ENCODE results near the gene PCDH1. TPM values are rescaled to one million over a fixed set of nuclear protein-coding genes. Genes with fewer than 3 reads are reported as not detected.

The PCDH1 gene
- total RNA-seq, 1 donor from 2014 or later = 66.6 TPM

GRCh38 chr5:141878711-141879425, 658 bp upstream of the PCDH1 start:
- peak; percentile 89 for DNase-seq
- ATAC-seq = peak; percentile 86
- H3K4me3 ChIP-seq = peak overlapping the region; percentile 66
- no peaks in the 10 kb centered on the region for H3K36me3 ChIP-seq
- peaks cover 35% of the 10 kb centered on the region for H3K27me3 ChIP-seq
- H3K27ac ChIP-seq = peak overlapping the region; percentile 76
- peak; percentile 99 for TF ChIP-seq CTCF (IDR thresholded peaks at IDR 0.05)
- intact Hi-C loops (cut with DNase I) = loop anchor here (5.0 kb wide), 1 partner anchor 83 kb away; no protein-coding TSS in a partner anchor
- H3K9me3 ChIP-seq = no peaks in the 10 kb centered on the region
- peaks cover 27% of the 10 kb centered on the region for H3K4me1 ChIP-seq

GRCh38 chr5:141877356-141878185, 639 bp downstream of the PCDH1 start:
- intact Hi-C loops (cut with DNase I) = loop anchor here (5.0 kb wide), 1 partner anchor 85 kb away; no protein-coding TSS in a partner anchor
- Histone ChIP-seq H3K36me3 (no peaks in the 10 kb centered on the region), H3K4me1 (peaks cover 30% of the 10 kb centered on the region), H3K27me3 (peaks cover 23% of the 10 kb centered on the region), H3K4me3 (peak overlapping the region; percentile 66), H3K9me3 (no peaks in the 10 kb centered on the region), H3K27ac (peak overlapping the region; percentile 78)
- no peak for ATAC-seq
- peak; percentile 77 for DNase-seq
- no peak for TF ChIP-seq CTCF (IDR thresholded peaks at IDR 0.05)

- intact Hi-C loops (cut with DNase I) = loop anchor here (5.0 kb wide), 1 partner anchor 86 kb away; no protein-coding TSS in a partner anchor
- Histone ChIP-seq H3K9me3 (no peaks in the 10 kb centered on the region), H3K36me3 (no peaks in the 10 kb centered on the region), H3K27ac (peak overlapping the region; percentile 78), H3K4me3 (peak overlapping the region; percentile 66), H3K27me3 (peaks cover 19% of the 10 kb centered on the region), H3K4me1 (peaks cover 32% of the 10 kb centered on the region)
- no peak for TF ChIP-seq CTCF (IDR thresholded peaks at IDR 0.05)
- DNase-seq (peak; percentile 87), ATAC-seq (peak; percentile 3)
These were observed 1.4 kb downstream of the PCDH1 start for GRCh38 chr5:141876628-141877355.

- ATAC-seq (peak; percentile 54), DNase-seq (peak; percentile 84)
- Histone ChIP-seq H3K36me3 (no peaks in the 10 kb centered on the region), H3K27ac (peak overlapping the region; percentile 78), H3K9me3 (no peaks in the 10 kb centered on the region), H3K4me3 (peak overlapping the region; percentile 66), H3K27me3 (peaks cover 19% of the 10 kb centered on the region), H3K4me1 (peaks cover 40% of the 10 kb centered on the region)
- intact Hi-C loops (cut with DNase I) = loop anchor here (5.0 kb wide), 1 partner anchor 86 kb away; no protein-coding TSS in a partner anchor
- TF ChIP-seq CTCF (IDR thresholded peaks at IDR 0.05) = peak; percentile 3
These were observed 2.2 kb downstream of the PCDH1 start for GRCh38 chr5:141875795-141876627.

Measured in upper lobe of right lung (tissue), 1 donor.